Heart right ventricle (tissue), 16 donors: ENCODE data around the gene SRRT. TPM values are rescaled to one million over a fixed set of nuclear protein-coding genes. Genes with fewer than 3 reads are reported as not detected.

Experiments used
- ATAC-seq, 8 donors: fragments of 200-7000 bp; cut with Tn5 transposase; one replicate each; pipeline ENCODE4 v1.9.1; 2020; ENCODE audit warnings: mild to moderate bottlenecking in 8 of 8, moderate library complexity in 8 of 8, moderate number of reproducible peaks in 1 of 8
- DNase-seq, 2 donors: peaks; one replicate each; pipeline ENCODE4 v3.0.0-alpha.2; 2020
- H3K27ac ChIP-seq, 10 donors: fragments of 200-600 bp; sonication (generic) in 2 of 10; one replicate each; pipeline versions ENCODE4 v1.5.0 to v1.8.0; 2020 to 2022; ENCODE audit warnings: mild to moderate bottlenecking in 3 of 10
- H3K27me3 ChIP-seq, 7 donors: fragments of 200-600 bp; one replicate each; pipeline ENCODE4 v1.8.0; 2021 to 2022; ENCODE audit warnings: mild to moderate bottlenecking in 2 of 7
- H3K36me3 ChIP-seq, 9 donors: fragments of 200-600 bp; sonication (generic) in 1 of 9; one replicate each; pipeline versions ENCODE4 v1.5.0 to v1.8.0; 2020 to 2022; ENCODE audit warnings: mild to moderate bottlenecking in 2 of 9
- H3K4me1 ChIP-seq, 9 donors: fragments of 200-600 bp; sonication (generic) in 1 of 9; one replicate each; pipeline versions ENCODE4 v1.5.0 to v1.8.0; 2020 to 2022; ENCODE audit warnings: mild to moderate bottlenecking in 4 of 9
- H3K4me3 ChIP-seq, 10 donors: fragments of 200-600 bp; sonication (generic) in 2 of 10; one replicate each; pipeline versions ENCODE4 v1.5.0 to v1.8.0; 2020 to 2022; ENCODE audit warnings: mild to moderate bottlenecking in 7 of 10, moderate library complexity in 2 of 10
- H3K9me3 ChIP-seq, 11 donors: fragments of 200-600 bp in 10 of 11; sonication (generic) in 2 of 11; one replicate each; pipeline versions ENCODE4 v1.5.0 to v1.8.0; 2013 to 2022; ENCODE audit warnings: mild to moderate bottlenecking in 2 of 11, control low read depth in 1 of 11, moderate library complexity in 1 of 11
- CTCF ChIP-seq, 9 donors: fragments of 200-600 bp; sonication (generic) in 2 of 9; IDR thresholded peaks; one replicate each; pipeline versions ENCODE4 v1.5.0 to v1.8.0; 2021 to 2022; ENCODE audit warnings: antibody characterized with exemption in 9 of 9, mild to moderate bottlenecking in 5 of 9, moderate library complexity in 1 of 9
- WGBS, 2 donors: extraction: QIAGEN DNeasy Blood & Tissue Kit; methylation state at CpG; one replicate each; pipeline ENCODE4 v1.1.7; 2013; ENCODE audit warnings: inconsistent platforms in 1 of 2; 5-methylcytosine and 5-hydroxymethylcytosine counted together
- intact Hi-C, 10 donors: fragments of 100-400 bp; cut with DNase I; formaldehyde crosslinking; loops; one replicate each; pipeline versions ENCODE4 v1.11.1 to v1.14.2; 2022
- polyA plus RNA-seq, 2 donors: library from polyadenylated mRNA; stranded (reverse); fragments of 200-250 nt; gene quantifications; one replicate each; pipeline ENCODE4 v1.2.3, GENCODE V29; 2013
- total RNA-seq, 10 donors: library from RNA; stranded (reverse); fragmentation: NEBNext Ultra II Directional in 3 of 10; extraction: Animal tissue kit (Norgen Biotek cat#: 25700) in 3 of 10; gene quantifications; one replicate each; pipeline versions ENCODE4 v1.2.1 to v1.2.4, GENCODE V29; 2021 to 2023
- donor health status: Arrhythmogenic right ventricular cardiomyopathy.
- donor health status: ischemic (EF 13 %, LVEDD 7.1; RV severe dilation, severe dysfunction).
- donor health status: healthy with polysubstance abuse.
- donor health status: DM: no; HTN: yes; CAD: no.
- donor health status: DM: no; HTN: no; CAD: no.
- donor health status: ischemic (EF 25% LVEDD 6.9; RV normal size, moderate dysfunction).
- donor health status: ischemic (EF 25% LVEDD 5.7; RV mildly dilated, moderate dysfunction).
- donor health status: healthy.
- donor health status: DM: yes; HTN: yes; CAD: no.
- donor health status: Ischemic cardiomyopathy.
- donor health status: ischemic (EF 35%, LVEDD 5.7; RV mildly dilated, moderate dysfunction).
- donor health status: nonischemic (EF 11% LVEDD 7.7; RV severe dilation, severe dysfunction).
- donor health status: DM: yes; HTN: yes; CAD: no.
- donor health status: PGD.
- donor health status: ischemic (EF 29% LVEDD 5.4; RV normal size, mild dysfunction).
- donor health status: nonischemic (EF 23%, LVEDD 6.1; RV moderate dilation, normal function).

Gene SRRT
- total and polyA plus RNA-seq, 12 donors = 38.4 to 69.5 (median 49.6) TPM

- no peak for TF ChIP-seq CTCF (IDR thresholded peaks at IDR 0.05)
- H3K27me3 ChIP-seq = peaks cover 13 to 86% (median 60%) of the 10 kb centered on the region in 7 donors
- peaks cover 0 to 31% (median 18%) of the 10 kb centered on the region in 9 donors for H3K4me1 ChIP-seq
- intact Hi-C loops = loop anchor here in 9 of 10 donors (2.0 to 10.0 kb wide), 7 partner anchors 71 to 389 kb away; partner anchors contain the start of gene MUC12 (in 1 of the 9)
- peak in 1 of 2 donors; percentile 50 for DNase-seq
- peak in 7 of 8 donors; percentile 2 to 35 (median 32) for ATAC-seq
- peak overlapping the region; percentile 18 to 61 (median 53) for H3K4me3 ChIP-seq
- peak overlapping the region in 1 of 10 donors; percentile 64 for H3K27ac ChIP-seq
- H3K9me3 ChIP-seq = no peaks in the 10 kb centered on the region
- H3K36me3 ChIP-seq = no peaks in the 10 kb centered on the region
- WGBS, 2 donors = 4% methylated on average over 47 to 54 of the region's 54 CpGs
Observed at GRCh38 chr7:100895956-100896731, 21.2 kb downstream of the SRRT start.

DNA sequence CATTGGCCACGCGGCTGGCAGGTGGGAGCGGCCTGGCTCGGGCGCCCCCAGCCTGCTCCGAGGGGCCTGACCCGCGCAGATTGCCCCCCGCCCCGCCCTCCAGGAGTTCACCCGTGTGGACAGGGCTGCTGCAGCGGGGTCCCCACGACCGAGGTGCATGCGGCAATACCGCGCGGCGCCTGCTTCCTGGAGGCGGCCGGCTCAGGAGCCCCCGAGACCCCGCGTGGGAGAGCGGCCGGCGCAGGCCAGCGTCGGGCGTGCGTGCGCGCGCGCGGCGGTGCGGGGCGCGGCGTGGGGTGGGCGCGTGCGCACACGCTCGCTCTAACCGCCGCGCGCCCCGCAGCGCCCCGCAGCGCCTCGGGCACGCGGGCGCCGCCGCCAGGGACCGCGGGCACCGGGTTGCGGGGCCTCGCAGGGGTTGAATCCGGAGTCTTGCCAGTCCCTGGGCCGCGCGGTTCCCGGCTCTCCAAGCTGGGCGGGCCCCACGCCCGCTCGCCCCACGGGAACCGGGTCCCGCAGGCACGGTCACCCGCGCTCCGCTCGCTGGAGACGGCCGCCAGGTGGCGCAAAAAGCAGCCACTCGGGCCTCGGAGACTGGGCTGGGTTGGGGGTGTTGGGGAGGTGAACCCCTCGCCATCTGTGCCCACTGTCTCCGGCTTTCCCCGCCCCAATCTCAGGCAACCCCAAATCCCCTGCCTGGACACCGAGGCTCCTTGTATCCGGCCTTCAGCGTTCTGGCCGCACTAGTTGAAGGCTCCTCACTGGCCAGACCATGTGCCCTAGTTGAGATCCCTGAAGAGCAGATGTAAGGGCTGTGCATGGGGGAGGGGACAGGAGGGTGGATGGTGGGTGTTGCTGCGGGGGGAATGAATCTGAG is 22.1 kb downstream of the SRRT start:
- peak; percentile 54 to 83 (median 76) for TF ChIP-seq CTCF (IDR thresholded peaks at IDR 0.05)
- WGBS, 2 donors = 2% methylated on average over 61 to 95 of the region's 95 CpGs
- Histone ChIP-seq H3K27ac (no peak overlapping the region), H3K4me1 (peaks cover 0 to 27% (median 17%) of the 10 kb centered on the region in 9 donors), H3K27me3 (peaks cover 13 to 78% (median 61%) of the 10 kb centered on the region in 7 donors), H3K36me3 (no peaks in the 10 kb centered on the region), H3K9me3 (no peaks in the 10 kb centered on the region), H3K4me3 (peak overlapping the region; percentile 13 to 61 (median 40))
- ATAC-seq (peak in 4 of 8 donors; percentile 36 to 53 (median 42)), DNase-seq (peak in 1 of 2 donors; percentile 60)
- intact Hi-C loops = loop anchor here in 9 of 10 donors (1.0 to 10.0 kb wide), 8 partner anchors 70 to 388 kb away; partner anchors contain the start of gene MUC12 (in 1 of the 9)

- Histone ChIP-seq H3K9me3 (no peaks in the 10 kb centered on the region), H3K27ac (no peak overlapping the region), H3K27me3 (peaks cover 13 to 75% (median 64%) of the 10 kb centered on the region in 7 donors), H3K4me3 (no peak overlapping the region), H3K36me3 (no peaks in the 10 kb centered on the region), H3K4me1 (peaks cover 0 to 27% (median 17%) of the 10 kb centered on the region in 9 donors)
- 65 to 67% methylated on average over 13 of the region's 13 CpGs for WGBS, 2 donors
- DNase-seq = no peak
- TF ChIP-seq CTCF (IDR thresholded peaks at IDR 0.05) = no peak
- intact Hi-C loops = loop anchor here in 9 of 10 donors (1.0 to 10.0 kb wide), 8 partner anchors 69 to 387 kb away; partner anchors contain the start of gene MUC12 (in 1 of the 9)
- no peak for ATAC-seq
Observed at GRCh38 chr7:100897772-100898454, 23.0 kb downstream of the SRRT start.
